Uterus (tissue), 4 donors: ENCODE measurements around the gene MDH1. TPM values are rescaled to one million over a fixed set of nuclear protein-coding genes. Genes with fewer than 3 reads are reported as not detected.

Source experiments
- DNase-seq, 2 donors: peaks; one replicate each; pipeline ENCODE4 v3.0.0-alpha.2; 2019 to 2020
- H3K27ac ChIP-seq, 2 donors: fragments of 200-600 bp; sonication (generic); 1 replicate in 1 of 2; 2 replicates in 1 of 2; pipeline ENCODE4 v1.5.1; 2016 to 2018
- H3K27me3 ChIP-seq, 2 donors: fragments of 200-600 bp; sonication (generic); one replicate each; pipeline ENCODE4 v1.5.1; 2018 to 2019; ENCODE audit warnings: control low read depth in 1 of 2
- H3K36me3 ChIP-seq, 2 donors: fragments of 200-600 bp; sonication (generic); one replicate each; pipeline ENCODE4 v1.5.1; 2019; ENCODE audit warnings: control low read depth in 1 of 2
- H3K4me1 ChIP-seq, 2 donors: fragments of 200-600 bp; sonication (generic); one replicate each; pipeline ENCODE4 v1.5.1; 2018 to 2019; ENCODE audit warnings: control low read depth in 1 of 2
- H3K4me3 ChIP-seq, 2 donors: fragments of 200-600 bp; sonication (generic); 1 replicate in 1 of 2; 2 replicates in 1 of 2; pipeline ENCODE4 v1.5.1; 2018 to 2019; ENCODE audit warnings: mild to moderate bottlenecking in 1 of 2
- H3K9me3 ChIP-seq, 2 donors: fragments of 200-600 bp; sonication (generic); one replicate each; pipeline ENCODE4 v1.5.1; 2019; ENCODE audit warnings: control low read depth in 1 of 2
- POLR2A ChIP-seq, 2 donors: fragments of 450-650 bp; IDR thresholded peaks; one replicate each; pipeline ENCODE4 v1.6.1; 2016; ENCODE audit warnings: antibody characterized with exemption in 2 of 2, mild to moderate bottlenecking in 1 of 2, moderate library complexity in 1 of 2
- intact Hi-C: fragments of 100-400 bp; cut with DNase I; formaldehyde crosslinking; loops from one replicate; pipeline ENCODE4 v1.15.1; 2023; ENCODE audit warnings: low total_unique reads
- total RNA-seq, 4 donors: library from RNA; depleted of rRNA in 3 of 4; stranded (reverse); fragments of >200 nt in 3 of 4; gene quantifications; one replicate each; pipeline versions ENCODE4 v1.1.0 to v1.2.4, GENCODE V29; 2014 to 2023
- TF ChIP-seq, protein P1 (sequence below), 4 experiments: fragments of 200-600 bp in 2 of 4; fragments of 450-650 bp in 2 of 4; sonication (generic) in 2 of 4; IDR thresholded peaks; one replicate each; pipeline ENCODE4 v1.5.1; 2016 to 2019; ENCODE audit warnings: antibody characterized with exemption in 4 of 4, mild to moderate bottlenecking in 2 of 4, moderate library complexity in 1 of 4
- donor health status: DM: yes; HTN: yes; CAD: no.

The MDH1 gene
- total RNA-seq, 4 donors from 2014 or later, result 80.1 to 132 (median 101) TPM

DNA sequence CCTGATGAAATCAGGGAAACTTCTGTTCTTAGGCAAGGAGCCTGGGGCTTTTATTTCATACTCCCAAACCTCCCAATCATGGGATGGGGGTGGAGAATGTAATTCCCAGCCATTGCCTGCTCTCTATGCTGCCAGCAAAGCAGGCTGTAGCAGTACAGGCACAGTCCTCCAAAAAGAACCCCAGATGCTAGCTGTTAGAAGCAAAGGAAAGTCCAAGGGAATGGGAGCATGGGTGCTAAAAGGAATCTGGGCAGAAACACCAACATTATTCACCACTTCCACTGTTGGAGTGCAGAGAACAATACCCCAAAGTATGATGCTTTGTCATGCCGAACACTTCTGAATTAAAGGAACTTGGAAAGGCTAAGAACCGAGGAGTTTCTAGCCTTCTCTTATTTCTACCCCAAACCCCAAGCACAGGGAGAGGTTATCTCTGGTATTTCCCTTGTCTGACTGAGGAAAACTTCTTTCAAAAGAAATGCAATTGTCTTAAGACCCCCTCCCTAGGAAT lies 24.7 kb downstream of the MDH1 start:
- Histone ChIP-seq H3K27me3 (no peaks in the 10 kb centered on the region), H3K9me3 (no peaks in the 10 kb centered on the region), H3K27ac (no peak overlapping the region), H3K36me3 (no peaks in the 10 kb centered on the region), H3K4me3 (no peak overlapping the region), H3K4me1 (no peaks in the 10 kb centered on the region)
- DNase-seq, result no peak
- intact Hi-C loops, result no loop called here
- TF ChIP-seq POLR2A (IDR thresholded peaks at IDR 0.05), result no peak
- TF ChIP-seq, protein P1, sequence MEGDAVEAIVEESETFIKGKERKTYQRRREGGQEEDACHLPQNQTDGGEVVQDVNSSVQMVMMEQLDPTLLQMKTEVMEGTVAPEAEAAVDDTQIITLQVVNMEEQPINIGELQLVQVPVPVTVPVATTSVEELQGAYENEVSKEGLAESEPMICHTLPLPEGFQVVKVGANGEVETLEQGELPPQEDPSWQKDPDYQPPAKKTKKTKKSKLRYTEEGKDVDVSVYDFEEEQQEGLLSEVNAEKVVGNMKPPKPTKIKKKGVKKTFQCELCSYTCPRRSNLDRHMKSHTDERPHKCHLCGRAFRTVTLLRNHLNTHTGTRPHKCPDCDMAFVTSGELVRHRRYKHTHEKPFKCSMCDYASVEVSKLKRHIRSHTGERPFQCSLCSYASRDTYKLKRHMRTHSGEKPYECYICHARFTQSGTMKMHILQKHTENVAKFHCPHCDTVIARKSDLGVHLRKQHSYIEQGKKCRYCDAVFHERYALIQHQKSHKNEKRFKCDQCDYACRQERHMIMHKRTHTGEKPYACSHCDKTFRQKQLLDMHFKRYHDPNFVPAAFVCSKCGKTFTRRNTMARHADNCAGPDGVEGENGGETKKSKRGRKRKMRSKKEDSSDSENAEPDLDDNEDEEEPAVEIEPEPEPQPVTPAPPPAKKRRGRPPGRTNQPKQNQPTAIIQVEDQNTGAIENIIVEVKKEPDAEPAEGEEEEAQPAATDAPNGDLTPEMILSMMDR (IDR thresholded peaks at IDR 0.05), result no peak

DNA sequence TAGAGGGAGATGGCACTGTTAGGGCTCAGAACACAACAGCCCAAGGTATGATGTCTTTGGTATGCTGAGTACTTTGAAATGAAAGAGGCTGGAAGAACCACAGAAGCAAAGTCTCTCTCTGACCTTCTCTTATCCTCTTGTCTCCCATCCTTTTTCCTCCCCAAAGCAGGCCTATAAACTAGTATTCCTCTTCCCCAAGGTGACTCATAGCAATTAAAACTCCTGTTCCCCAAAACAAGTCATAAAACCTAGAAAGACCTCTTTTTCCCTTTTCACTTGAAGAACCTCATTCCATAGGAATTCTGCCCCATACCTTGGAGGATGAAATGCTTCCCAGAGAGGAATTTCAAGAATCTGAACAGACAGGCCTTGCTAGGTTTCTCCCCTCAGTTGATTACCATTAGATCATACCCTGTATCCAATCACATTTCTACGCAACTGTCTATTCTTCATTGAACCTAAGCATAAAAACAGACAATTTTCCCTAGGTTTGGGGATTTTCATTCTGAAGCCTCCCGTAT lies 25.7 kb downstream of the MDH1 start:
- H3K4me1 ChIP-seq, result no peaks in the 10 kb centered on the region
- no peak overlapping the region for H3K27ac ChIP-seq
- no peaks in the 10 kb centered on the region for H3K27me3 ChIP-seq
- TF ChIP-seq, protein P1 (IDR thresholded peaks at IDR 0.05), result no peak
- TF ChIP-seq POLR2A (IDR thresholded peaks at IDR 0.05), result no peak
- no peaks in the 10 kb centered on the region for H3K9me3 ChIP-seq
- no peak for DNase-seq
- no peak overlapping the region for H3K4me3 ChIP-seq
- no peaks in the 10 kb centered on the region for H3K36me3 ChIP-seq
- intact Hi-C loops, result no loop called here

DNA sequence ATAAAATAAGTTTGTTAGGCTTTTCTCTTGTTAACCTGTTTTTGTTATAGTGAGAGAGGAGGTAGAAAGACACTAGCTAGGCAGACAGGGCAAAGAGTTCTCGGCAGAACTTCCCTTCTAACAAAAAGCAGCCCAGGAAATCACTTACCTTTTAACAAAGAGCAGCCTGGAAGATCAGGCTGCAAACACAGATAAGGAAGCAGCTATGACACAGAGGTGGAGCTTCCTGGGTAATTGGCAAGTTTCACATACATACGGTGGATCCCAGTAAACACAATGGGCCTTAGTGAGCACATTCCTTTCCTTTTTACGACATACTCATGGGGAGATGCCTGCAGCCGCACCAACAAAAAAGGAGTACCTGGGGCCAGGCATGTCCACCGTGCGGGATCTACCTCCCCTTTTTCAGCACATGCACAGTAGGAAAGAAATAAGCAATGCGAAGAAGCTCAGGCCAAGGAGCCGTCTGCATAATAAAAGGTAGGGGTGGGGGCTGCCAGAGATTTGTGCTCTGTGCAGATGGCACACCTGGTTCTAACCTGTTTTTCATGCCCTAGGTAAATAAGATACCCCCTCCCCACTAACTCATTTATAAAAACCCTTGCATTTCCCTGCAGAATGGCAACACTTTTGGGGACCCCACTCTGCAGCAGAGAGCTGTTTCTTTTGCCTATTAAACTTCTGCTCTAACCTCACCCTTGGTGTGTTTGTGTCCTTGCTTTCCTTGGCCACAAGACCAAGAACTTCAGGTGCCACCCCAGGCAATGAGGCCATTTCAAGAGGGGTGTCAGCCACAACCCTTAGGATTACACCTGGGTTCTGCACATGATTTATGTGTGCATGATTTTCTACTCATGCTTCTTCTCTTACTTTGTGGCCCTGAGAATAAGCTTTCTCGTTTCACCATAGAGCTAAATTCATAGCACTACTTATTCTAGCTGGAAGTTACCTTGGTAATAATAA lies 26.5 kb downstream of the MDH1 start:
- Histone ChIP-seq H3K36me3 (no peaks in the 10 kb centered on the region), H3K4me3 (no peak overlapping the region), H3K9me3 (no peaks in the 10 kb centered on the region), H3K4me1 (no peaks in the 10 kb centered on the region), H3K27me3 (no peaks in the 10 kb centered on the region), H3K27ac (no peak overlapping the region)
- intact Hi-C loops, result no loop called here
- no peak for DNase-seq
- no peak for TF ChIP-seq POLR2A (IDR thresholded peaks at IDR 0.05)
- TF ChIP-seq, protein P1 (IDR thresholded peaks at IDR 0.05), result no peak

DNA sequence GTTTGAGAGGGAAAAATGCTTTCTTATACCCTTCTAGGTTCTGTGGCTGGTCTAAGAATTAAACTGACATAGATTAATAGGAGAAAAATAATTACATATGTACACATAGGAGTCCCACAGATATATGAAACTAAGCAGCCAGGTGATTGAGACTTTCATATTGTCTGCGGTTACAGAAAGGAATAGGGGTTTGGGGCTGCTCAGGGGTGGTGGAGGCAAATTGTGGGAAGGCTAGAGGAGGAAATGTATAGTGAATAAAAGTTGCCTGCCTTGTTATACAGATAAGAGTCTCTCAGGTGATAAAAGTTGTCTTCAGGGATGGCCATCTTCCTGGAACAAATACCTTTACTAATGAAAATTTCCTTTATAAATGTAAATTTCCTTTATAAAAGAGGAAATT lies 28.6 kb downstream of the MDH1 start:
- Histone ChIP-seq H3K36me3 (no peaks in the 10 kb centered on the region), H3K27ac (no peak overlapping the region), H3K27me3 (no peaks in the 10 kb centered on the region), H3K4me3 (no peak overlapping the region), H3K4me1 (no peaks in the 10 kb centered on the region), H3K9me3 (no peaks in the 10 kb centered on the region)
- TF ChIP-seq, protein P1 (IDR thresholded peaks at IDR 0.05), result no peak
- TF ChIP-seq POLR2A (IDR thresholded peaks at IDR 0.05), result no peak
- intact Hi-C loops, result no loop called here
- no peak for DNase-seq

- intact Hi-C loops, result no loop called here
- Histone ChIP-seq H3K27me3 (no peaks in the 10 kb centered on the region), H3K27ac (no peak overlapping the region), H3K36me3 (no peaks in the 10 kb centered on the region), H3K4me1 (no peaks in the 10 kb centered on the region), H3K9me3 (no peaks in the 10 kb centered on the region), H3K4me3 (no peak overlapping the region)
- DNase-seq, result no peak
- TF ChIP-seq POLR2A (IDR thresholded peaks at IDR 0.05), result no peak
- TF ChIP-seq, protein P1 (IDR thresholded peaks at IDR 0.05), result no peak
Measured at GRCh38 chr2:63619328-63619727, 30.6 kb downstream of the MDH1 start.
